ENCODE measurements around the gene CDK1. TPM values are rescaled to one million over a fixed set of nuclear protein-coding genes. Genes with fewer than 3 reads are reported as not detected.

CDK1 gene
- total RNA-seq, result 3.8 and 50.5 TPM in 2 replicates

- DNase-seq (ENCODE audit: low read depth), result peak; percentile 94
These were observed at the start of gene CDK1 for GRCh38 chr10:60778214-60778970. TSS of gene CDK1 (plus strand) at chr10:60778478. CDS start at chr10:60780166, 1,688 bp downstream.

DNA sequence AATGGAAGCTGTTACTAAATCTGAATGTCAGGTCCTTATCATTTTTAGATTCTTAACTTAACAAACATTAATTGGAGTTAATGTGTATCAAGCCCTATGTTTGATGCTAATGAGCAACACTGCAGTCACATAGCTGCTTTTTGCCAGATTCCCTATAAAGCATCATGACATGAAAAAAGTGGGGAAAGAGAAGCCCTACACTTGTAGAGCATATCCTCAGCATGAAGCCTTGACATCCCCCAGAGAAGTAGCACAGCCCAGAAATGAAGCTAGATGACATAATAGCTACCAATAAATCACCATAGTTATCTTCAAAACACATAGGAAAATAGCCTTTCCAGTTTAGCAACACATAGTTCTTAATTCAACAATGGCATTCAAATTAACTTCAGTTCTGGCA, 49.2 kb upstream of the CDK1 start:
- DNase-seq (ENCODE audit: low read depth), result no peak

- no peak for DNase-seq (ENCODE audit: low read depth)
These were observed 47.0 kb upstream of the CDK1 start for GRCh38 chr10:60731134-60731885.

- no peak for DNase-seq (ENCODE audit: low read depth)
These were observed 46.0 kb upstream of the CDK1 start for GRCh38 chr10:60732198-60732806.

- no peak for DNase-seq (ENCODE audit: low read depth)
These were observed 45.3 kb upstream of the CDK1 start for GRCh38 chr10:60732807-60733516.

DNA sequence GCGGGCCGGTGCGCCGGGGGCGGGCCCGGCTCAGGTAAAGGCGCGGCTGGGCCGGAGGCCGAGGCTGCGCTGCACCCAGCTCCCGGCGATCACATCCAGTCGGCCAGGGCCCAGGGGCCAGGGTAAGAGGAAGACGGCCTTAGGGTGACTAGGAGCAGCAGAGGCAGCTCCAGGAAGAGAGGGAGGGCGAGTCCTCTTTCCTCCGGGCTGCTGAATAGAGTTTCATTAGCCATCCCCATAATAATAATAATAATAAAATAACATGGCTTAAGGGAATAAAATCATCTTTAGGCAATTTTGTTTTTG, 44.8 kb upstream of the CDK1 start:
- no peak for DNase-seq (ENCODE audit: low read depth)

GRCh38 chr10:60733826-60734225, 44.5 kb upstream of the CDK1 start:
- no peak for DNase-seq (ENCODE audit: low read depth)

- DNase-seq (ENCODE audit: low read depth), result no peak
These were observed 44.1 kb upstream of the CDK1 start for GRCh38 chr10:60734226-60734625.

DNA sequence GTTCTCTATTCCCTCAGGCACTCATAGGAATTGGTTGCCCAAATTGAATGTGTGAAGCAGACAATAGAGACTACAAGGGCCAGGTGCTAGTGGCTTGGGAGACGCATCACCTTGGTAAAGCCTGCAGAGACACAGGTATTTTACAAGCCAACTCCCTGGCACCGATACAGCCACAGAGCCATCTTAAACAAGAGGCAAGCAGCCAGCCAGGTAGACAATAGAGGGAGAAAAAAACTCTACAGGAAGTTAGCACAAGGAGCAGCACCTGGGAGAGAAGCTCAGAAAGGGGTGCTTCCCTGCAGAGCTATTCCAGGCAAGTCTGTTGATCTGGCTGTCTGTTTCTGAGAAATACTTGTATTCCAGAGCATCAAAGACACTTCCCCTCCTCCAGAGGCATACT, 43.0 kb upstream of the CDK1 start:
- no peak for DNase-seq (ENCODE audit: low read depth)

DNA sequence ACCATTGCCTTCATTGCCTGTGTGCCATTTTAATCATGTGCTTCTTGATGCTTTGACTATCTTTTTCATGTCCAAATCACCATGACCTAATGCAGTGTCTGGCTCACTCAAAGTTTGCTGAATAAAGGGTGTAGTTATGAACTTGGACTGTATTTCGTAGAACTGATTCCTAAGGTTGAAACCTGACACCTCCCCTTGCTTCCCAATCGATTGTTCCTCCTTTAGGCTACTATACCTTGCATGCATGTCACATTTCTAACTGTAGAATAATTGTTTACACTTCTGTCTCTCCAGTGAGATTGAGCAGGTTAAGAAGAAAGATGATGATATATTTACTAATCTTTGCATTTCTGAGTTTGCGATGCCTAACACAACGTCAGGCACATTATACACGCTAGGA, 41.0 kb upstream of the CDK1 start:
- no peak for DNase-seq (ENCODE audit: low read depth)

- no peak for DNase-seq (ENCODE audit: low read depth)
These were observed 38.7 kb upstream of the CDK1 start for GRCh38 chr10:60739558-60739957.

DNA sequence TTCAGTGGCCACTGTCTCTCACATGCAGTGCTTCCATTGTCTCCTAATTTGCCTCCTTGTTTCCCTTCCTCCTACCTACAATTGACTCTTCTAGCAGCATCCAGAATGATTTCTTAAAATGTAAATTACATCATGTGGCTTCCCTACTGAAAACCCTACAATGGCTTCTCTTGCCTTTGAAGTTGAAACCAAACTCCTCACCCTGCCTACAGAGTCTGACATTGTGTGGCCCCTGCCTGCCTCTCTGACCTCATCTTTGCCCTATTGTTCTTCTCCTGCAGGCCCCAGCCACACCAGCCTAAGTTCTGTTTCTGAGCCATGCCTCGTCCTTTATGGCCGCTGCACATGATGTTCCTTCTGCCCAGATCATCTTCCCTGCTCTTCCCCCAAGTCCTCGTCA, 35.8 kb upstream of the CDK1 start:
- DNase-seq (ENCODE audit: low read depth), result no peak

GRCh38 chr10:60747817-60748469, 30.3 kb upstream of the CDK1 start:
- DNase-seq (ENCODE audit: low read depth), result no peak

DNA sequence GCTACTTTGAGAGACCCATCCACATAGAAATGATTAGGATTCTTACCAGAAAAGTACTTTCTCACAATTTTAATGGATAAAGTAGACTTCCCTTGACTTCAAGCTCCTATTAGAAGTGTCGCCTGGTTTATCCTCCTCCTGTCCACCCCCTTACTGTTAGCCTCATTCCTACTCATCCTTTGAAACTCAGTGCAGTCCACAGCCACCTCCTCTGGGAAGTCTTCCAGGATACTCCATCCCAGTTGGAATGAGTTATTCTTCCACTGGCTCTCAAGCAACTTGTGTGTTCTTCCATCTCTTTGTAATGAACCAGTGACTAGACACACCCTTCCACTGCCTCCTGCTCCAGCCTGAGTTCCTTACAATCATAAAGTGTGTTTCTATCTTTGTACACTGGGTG, 25.1 kb upstream of the CDK1 start:
- DNase-seq (ENCODE audit: low read depth), result no peak

DNA sequence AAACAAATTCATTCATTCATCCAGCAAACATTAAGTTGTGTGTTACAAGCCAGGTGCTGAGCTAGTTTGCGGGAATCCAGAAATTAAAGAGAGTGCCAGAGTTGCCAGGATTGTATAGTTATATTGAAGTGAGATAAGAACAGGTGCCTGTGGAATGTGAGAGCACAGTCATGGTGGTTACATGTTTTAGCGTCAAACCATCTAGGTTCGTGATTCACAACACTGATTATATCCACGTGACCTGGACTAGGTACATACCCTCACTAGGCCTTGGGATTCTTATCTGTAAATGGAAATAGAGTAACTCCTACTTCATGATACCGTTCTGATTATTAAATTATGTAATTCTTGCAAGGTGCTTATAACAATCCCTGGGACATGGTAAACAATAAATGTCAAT, 24.5 kb upstream of the CDK1 start:
- DNase-seq (ENCODE audit: low read depth), result no peak

DNA sequence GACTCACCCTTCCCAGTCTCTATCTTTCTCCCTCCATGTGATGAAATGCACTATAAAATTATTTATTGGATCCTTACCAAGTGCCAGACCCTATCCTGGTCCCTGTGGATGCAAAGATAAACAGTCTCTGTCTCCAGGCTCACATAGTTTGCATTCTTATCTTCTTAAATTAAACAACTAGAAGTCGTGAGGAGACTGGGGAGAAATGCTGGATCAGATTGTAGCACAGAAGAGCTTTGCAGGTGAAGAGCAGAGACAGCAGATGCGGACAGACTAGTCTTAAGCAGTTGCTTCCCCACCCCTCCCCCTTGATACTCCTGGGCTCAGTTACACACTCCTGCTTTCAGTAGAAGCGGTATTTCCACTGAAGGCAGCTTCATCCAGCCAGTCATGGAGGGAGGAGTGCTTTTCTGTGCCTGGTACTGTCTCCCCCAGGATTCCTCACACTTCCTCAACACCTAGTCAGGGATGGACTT, 20.8 kb upstream of the CDK1 start:
- DNase-seq (ENCODE audit: low read depth), result no peak

DNA sequence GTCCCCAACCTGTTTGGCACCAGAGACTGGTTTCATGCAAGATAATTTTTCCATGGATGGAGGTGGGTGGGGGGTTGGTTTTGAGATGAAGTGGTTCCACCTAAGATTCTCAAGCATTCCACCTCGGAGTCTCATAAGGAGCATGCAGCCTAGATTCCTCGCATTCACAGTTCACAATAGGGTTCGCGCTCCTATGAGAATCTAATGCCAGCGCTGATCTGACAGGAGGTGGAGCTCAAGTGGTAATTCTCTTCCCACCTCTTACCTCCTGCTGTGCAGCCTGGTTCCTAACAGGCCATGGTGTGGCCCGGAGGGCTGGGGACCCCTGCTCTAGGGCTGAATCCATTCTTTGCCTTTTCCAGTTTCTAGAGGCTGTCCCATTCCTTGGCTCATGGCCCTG, 19.1 kb upstream of the CDK1 start:
- no peak for DNase-seq (ENCODE audit: low read depth)

DNA sequence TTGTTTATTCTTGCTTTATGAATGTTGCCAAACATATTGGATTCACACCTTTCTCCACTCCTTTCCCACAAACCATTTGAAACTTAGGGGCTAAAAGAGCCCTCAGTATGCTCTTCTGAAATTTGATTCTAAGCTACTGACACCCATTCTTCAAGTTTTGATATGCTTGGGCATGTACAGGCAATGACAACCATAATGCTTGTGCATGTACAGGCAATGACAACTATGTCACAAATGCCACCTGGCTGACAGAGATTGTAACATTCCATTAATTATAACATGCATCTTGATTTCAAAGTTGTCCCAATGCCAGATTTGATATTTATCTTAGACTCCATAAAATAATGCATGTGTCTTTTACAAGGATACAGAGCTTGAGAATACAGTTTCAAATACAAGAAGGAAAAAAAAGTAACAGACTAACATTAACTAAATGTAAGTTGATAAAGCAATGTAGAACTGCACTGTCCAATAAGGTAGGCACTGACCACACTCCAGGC, 17.5 kb upstream of the CDK1 start:
- no peak for DNase-seq (ENCODE audit: low read depth)

GRCh38 chr10:60762554-60762953, 15.7 kb upstream of the CDK1 start:
- DNase-seq (ENCODE audit: low read depth), result no peak

GRCh38 chr10:60767424-60767823, 10.9 kb upstream of the CDK1 start:
- no peak for DNase-seq (ENCODE audit: low read depth)

GRCh38 chr10:60769406-60769805, 8.9 kb upstream of the CDK1 start:
- DNase-seq (ENCODE audit: low read depth), result no peak
